ENCODE results near the gene MTHFD1. TPM values are rescaled to one million over a fixed set of nuclear protein-coding genes. Genes with fewer than 3 reads are reported as not detected.
A peak's percentile ranks its signal among the peaks of the same experiment; 100 is the strongest.

The MTHFD1 gene
- total and polyA plus RNA-seq, 2 experiments from 2014 or later = 24.4 to 29.5 TPM

DNA sequence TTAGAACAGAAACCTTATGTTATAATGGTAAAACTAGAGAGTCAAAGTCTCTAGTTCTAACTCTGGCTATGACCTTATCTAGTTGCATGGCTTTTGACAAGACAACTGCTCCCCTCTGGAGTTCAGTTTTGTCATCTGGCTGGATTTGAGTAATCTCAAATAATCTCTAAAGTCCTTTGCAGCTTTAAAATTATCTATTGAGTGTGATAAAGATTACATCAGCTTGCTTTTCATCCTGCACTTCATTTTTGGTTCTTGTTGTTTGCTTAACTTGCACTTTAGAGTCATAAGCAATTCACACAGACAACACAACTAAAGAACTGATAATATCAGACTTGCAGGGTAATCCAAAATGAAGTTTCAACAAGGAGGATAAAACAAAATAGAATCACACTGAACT, 79.4 kb downstream of the MTHFD1 start:
- Histone ChIP-seq H3K4me1 (ENCODE audit: insufficient read depth) (peaks cover 8% of the 10 kb centered on the region), H3K4me3 (no peak overlapping the region), H4K20me1 (ENCODE audit: insufficient read depth, poor library complexity, severe bottlenecking) (no peaks in the 10 kb centered on the region), H3K27me3 (no peaks in the 10 kb centered on the region), H3K36me3 (replicated peaks; ENCODE audit: insufficient read depth, low read depth) (no peaks in the 10 kb centered on the region), H3K9me3 (ENCODE audit: low read depth) (no peaks in the 10 kb centered on the region), H2AFZ (no peak overlapping the region), H3K79me2 (peaks cover 2% of the 10 kb centered on the region), H3K9me2 (replicated peaks; ENCODE audit: insufficient read depth) (no peaks in the 10 kb centered on the region), H3K4me2 (peak overlapping the region; percentile 97), H3K27ac (peak overlapping the region; percentile 2)
- TF ChIP-seq, protein P1, sequence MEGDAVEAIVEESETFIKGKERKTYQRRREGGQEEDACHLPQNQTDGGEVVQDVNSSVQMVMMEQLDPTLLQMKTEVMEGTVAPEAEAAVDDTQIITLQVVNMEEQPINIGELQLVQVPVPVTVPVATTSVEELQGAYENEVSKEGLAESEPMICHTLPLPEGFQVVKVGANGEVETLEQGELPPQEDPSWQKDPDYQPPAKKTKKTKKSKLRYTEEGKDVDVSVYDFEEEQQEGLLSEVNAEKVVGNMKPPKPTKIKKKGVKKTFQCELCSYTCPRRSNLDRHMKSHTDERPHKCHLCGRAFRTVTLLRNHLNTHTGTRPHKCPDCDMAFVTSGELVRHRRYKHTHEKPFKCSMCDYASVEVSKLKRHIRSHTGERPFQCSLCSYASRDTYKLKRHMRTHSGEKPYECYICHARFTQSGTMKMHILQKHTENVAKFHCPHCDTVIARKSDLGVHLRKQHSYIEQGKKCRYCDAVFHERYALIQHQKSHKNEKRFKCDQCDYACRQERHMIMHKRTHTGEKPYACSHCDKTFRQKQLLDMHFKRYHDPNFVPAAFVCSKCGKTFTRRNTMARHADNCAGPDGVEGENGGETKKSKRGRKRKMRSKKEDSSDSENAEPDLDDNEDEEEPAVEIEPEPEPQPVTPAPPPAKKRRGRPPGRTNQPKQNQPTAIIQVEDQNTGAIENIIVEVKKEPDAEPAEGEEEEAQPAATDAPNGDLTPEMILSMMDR (IDR thresholded peaks at IDR 0.05; ENCODE audit: poor library complexity) = no peak
- DNase-seq (ENCODE audit: low spot score) = no peak

DNA sequence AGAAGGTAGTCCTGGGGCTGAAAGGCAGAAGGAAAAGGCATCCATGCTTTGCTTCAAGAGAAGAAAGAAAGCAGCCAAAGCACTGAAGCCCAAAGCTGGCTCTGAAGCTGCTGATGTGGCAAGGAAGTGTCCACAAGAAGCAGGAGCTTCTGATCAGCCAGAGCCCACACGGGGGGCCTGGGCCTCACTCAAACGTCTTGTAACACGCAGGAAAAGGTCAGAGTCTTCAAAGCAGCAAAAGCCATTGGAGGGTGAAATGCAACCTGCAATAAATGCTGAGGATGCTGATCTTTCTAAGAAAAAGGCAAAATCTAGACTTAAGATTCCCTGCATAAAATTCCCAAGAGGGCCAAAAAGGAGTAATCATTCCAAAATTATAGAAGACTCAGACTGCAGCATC, 80.3 kb downstream of the MTHFD1 start:
- Histone ChIP-seq H3K27me3 (no peaks in the 10 kb centered on the region), H4K20me1 (ENCODE audit: insufficient read depth, poor library complexity, severe bottlenecking) (no peaks in the 10 kb centered on the region), H3K9me2 (replicated peaks; ENCODE audit: insufficient read depth) (no peaks in the 10 kb centered on the region), H3K36me3 (replicated peaks; ENCODE audit: insufficient read depth, low read depth) (no peaks in the 10 kb centered on the region), H3K27ac (peak overlapping the region; percentile 2), H2AFZ (no peak overlapping the region), H3K4me1 (ENCODE audit: insufficient read depth) (peaks cover 8% of the 10 kb centered on the region), H3K9me3 (ENCODE audit: low read depth) (no peaks in the 10 kb centered on the region), H3K4me3 (no peak overlapping the region), H3K4me2 (no peak overlapping the region), H3K79me2 (peaks cover 2% of the 10 kb centered on the region)
- WGBS (ENCODE audit: low lambda C conversion rate, missing lambda C conversion rate) = 45% methylated on average over 3 of the region's 3 CpGs
- DNase-seq (ENCODE audit: low spot score) = no peak
- TF ChIP-seq, protein P1 (IDR thresholded peaks at IDR 0.05; ENCODE audit: poor library complexity) = no peak
- TF ChIP-seq EZH2 (IDR thresholded peaks at IDR 0.05; ENCODE audit: borderline replicate concordance) (no peak), EZH2phosphoT487 (IDR thresholded peaks at IDR 0.05; ENCODE audit: low read depth, severe bottlenecking, unreplicated experiment) (no peak)

DNA sequence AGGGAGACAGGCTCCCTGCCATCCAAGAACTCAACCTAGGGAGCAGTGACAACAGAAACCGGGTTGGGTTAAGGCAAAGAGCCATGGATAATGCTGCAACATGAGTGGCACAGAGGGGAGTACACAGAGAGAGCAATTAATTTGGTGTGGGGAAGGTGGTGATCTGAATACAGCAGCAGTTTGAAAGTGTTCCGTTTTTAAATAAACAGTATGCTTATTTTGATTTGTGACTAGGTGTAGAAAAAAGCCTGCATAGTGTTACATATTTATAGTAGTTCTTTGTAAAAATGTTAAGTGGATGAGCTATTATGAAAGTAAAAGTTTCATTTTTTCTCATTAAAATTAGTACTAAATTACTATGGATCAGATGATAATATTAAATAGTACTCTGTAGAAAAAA, 85.9 kb downstream of the MTHFD1 start:
- Histone ChIP-seq H3K9me3 (ENCODE audit: low read depth) (no peaks in the 10 kb centered on the region), H3K4me3 (no peak overlapping the region), H2AFZ (no peak overlapping the region), H4K20me1 (ENCODE audit: insufficient read depth, poor library complexity, severe bottlenecking) (no peaks in the 10 kb centered on the region), H3K27me3 (no peaks in the 10 kb centered on the region), H3K27ac (no peak overlapping the region), H3K79me2 (peaks cover 2% of the 10 kb centered on the region), H3K36me3 (replicated peaks; ENCODE audit: insufficient read depth, low read depth) (no peaks in the 10 kb centered on the region), H3K4me2 (no peak overlapping the region), H3K9me2 (replicated peaks; ENCODE audit: insufficient read depth) (no peaks in the 10 kb centered on the region), H3K4me1 (ENCODE audit: insufficient read depth) (no peaks in the 10 kb centered on the region)
- 83% methylated on average over 2 of the region's 2 CpGs for WGBS (ENCODE audit: low lambda C conversion rate, missing lambda C conversion rate)
- TF ChIP-seq, protein P1 (IDR thresholded peaks at IDR 0.05; ENCODE audit: poor library complexity) = no peak
- no peak for TF ChIP-seq EZH2 (IDR thresholded peaks at IDR 0.05; ENCODE audit: borderline replicate concordance)
- no peak for DNase-seq (ENCODE audit: low spot score)

DNA sequence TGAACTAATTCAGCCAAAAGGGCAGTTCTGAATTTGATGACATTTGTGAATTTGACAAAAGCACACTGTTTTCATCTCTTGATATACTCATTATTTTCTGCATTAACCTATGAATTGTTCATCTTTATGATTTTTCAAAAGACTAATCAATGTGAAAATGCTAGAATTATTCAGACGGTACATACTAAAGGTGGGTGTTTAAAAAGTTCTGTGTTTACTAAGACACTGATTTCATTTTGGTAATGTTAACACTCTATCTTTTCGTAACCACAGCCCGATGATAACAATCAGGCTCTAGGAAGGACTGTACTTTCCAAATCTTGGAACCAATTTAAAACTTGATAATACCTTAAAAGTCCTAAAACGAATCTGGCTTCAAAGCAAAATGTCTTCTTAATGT, 86.5 kb downstream of the MTHFD1 start:
- TF ChIP-seq EZH2phosphoT487 (IDR thresholded peaks at IDR 0.05; ENCODE audit: low read depth, severe bottlenecking, unreplicated experiment) (no peak), EZH2 (IDR thresholded peaks at IDR 0.05; ENCODE audit: borderline replicate concordance) (no peak)
- DNase-seq (ENCODE audit: low spot score) = no peak
- whole genome bisulfite sequencing (ENCODE audit: low lambda C conversion rate, missing lambda C conversion rate) = 88% methylated on average over 4 of the region's 4 CpGs
- Histone ChIP-seq H3K79me2 (no peaks in the 10 kb centered on the region), H3K36me3 (replicated peaks; ENCODE audit: insufficient read depth, low read depth) (no peaks in the 10 kb centered on the region), H3K9me2 (replicated peaks; ENCODE audit: insufficient read depth) (no peaks in the 10 kb centered on the region), H3K4me1 (ENCODE audit: insufficient read depth) (no peaks in the 10 kb centered on the region), H4K20me1 (ENCODE audit: insufficient read depth, poor library complexity, severe bottlenecking) (no peaks in the 10 kb centered on the region), H2AFZ (no peak overlapping the region), H3K27me3 (no peaks in the 10 kb centered on the region), H3K4me2 (no peak overlapping the region), H3K4me3 (no peak overlapping the region), H3K9me3 (ENCODE audit: low read depth) (no peaks in the 10 kb centered on the region), H3K27ac (no peak overlapping the region)
